DND-41 (cell line): ENCODE data around the gene NKTR.

ENCODE experiments used
- CTCF ChIP-seq: IDR thresholded peaks from 2 replicates; pipeline ENCODE4 v1.5.1; 2012; ENCODE audit warnings: borderline replicate concordance, low read length, moderate library complexity, mild to moderate bottlenecking; ENCODE audit not compliant: poor library complexity, severe bottlenecking; ENCODE audit errors: extremely low read depth
- EZH2 ChIP-seq: IDR thresholded peaks from 3 replicates; pipeline ENCODE4 v1.6.1; 2012; ENCODE audit warnings: borderline replicate concordance, low read depth, mild to moderate bottlenecking, moderate library complexity, low read length, inconsistent platforms; ENCODE audit not compliant: severe bottlenecking

- TF ChIP-seq CTCF (no peak), EZH2 (no peak)
Measured at GRCh38 chr3:42602961-42603360, 2.5 kb downstream of the NKTR start.
